ENCODE data around the gene KCNAB1. TPM values are rescaled to one million over a fixed set of nuclear protein-coding genes. Genes with fewer than 3 reads are reported as not detected.

Gene KCNAB1
- total RNA-seq, 3 donors from 2014 or later (not counting 1 experiment from before 2014, with no cell fraction given) = not detected

DNA sequence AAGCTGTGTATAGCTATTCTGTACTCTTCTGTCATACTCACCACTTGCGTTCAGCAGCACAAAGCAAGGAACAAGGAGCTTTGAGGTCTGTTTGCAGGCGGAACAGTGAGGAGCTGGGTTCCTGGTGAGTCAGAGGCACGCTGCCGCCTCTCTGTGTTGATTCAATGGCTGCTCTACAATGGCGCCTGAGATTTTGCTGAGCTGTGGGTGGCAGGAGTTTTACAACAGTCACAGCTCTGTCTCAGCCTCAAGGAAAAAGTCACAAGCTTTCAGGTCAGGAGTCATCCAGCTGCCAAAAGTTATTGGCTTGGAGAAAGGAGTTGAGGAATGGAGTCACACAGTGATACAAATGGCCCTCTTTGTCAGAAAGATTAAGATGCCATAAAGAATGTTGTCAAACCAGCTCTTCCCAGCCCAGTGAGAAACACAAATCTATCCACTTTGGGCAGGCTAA, 336.4 kb downstream of the KCNAB1 start:
- H3K4me1 ChIP-seq (ENCODE audit: control insufficient read depth, insufficient read depth, low read length) = no peaks in the 10 kb centered on the region
- intact Hi-C loops (cut with micrococcal nuclease) = no loop called here
- H3K36me3 ChIP-seq (ENCODE audit: control insufficient read depth, insufficient read depth, low read length) = no peaks in the 10 kb centered on the region
- no peaks in the 10 kb centered on the region for H3K27me3 ChIP-seq (ENCODE audit: control insufficient read depth, insufficient read depth, low read length)
- H3K27ac ChIP-seq (ENCODE audit: low read length) = no peak overlapping the region
- Mint-ChIP-seq H3K27ac (no peak overlapping the region), H3K4me1 (no peaks in the 10 kb centered on the region), H3K36me3 (no peaks in the 10 kb centered on the region), H3K9me3 (no peaks in the 10 kb centered on the region), H3K4me3 (no peak overlapping the region), H3K27me3 (ENCODE audit: low read depth in 2 of 2) (peaks cover 7 to 25% of the 10 kb centered on the region in 2 donors)
- no peak for DNase-seq
- 87% methylated on average over 5 of the region's 5 CpGs for WGBS (ENCODE audit: insufficient coverage)
- ATAC-seq = no peak
- no peak for TF ChIP-seq CTCF (IDR thresholded peaks at IDR 0.05)
- H3K4me3 ChIP-seq (ENCODE audit: low read length) = no peak overlapping the region
- H3K9me3 ChIP-seq (ENCODE audit: control insufficient read depth, insufficient read depth, low read length) = no peaks in the 10 kb centered on the region

DNA sequence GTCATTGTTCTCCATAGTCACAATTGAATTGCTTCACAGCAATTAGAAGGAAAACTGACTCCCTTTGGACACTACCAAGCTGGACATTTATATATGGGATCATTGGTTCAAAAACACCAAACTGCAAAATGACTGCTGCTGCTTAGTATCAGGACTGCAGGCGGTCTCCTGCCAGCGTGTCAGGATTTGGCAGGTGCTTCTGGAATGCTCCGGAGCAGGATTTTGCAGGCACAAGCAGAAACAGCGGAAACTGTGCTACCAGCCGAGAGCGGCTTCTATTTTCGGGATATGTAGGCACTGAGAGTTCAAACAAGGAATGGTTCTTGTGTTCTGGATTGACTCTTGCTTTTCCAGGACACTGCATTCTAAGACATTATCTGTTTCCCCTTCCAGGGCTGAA, 339.1 kb downstream of the KCNAB1 start:
- H3K27ac ChIP-seq (ENCODE audit: low read length) = no peak overlapping the region
- no peaks in the 10 kb centered on the region for H3K9me3 Mint-ChIP-seq

DNA sequence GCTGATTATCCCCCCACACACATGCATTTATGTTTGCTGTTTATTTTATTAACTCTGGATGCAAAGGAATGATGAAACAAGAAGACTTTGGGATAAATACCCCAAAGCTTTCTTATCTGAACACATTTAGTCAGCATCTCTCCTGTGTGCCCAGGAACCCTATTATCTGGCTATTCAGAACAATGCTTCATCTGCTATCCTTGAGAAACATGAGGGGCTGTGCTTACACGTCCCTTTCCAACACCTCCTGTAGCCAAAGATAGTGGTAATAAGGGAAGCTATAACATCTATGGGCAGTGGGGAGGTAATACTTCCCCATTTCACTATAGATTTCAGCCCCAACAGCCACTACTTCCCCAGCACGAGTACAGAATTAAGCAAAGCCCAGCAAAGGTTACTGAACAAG, 339.8 kb downstream of the KCNAB1 start:
- TF ChIP-seq CTCF (IDR thresholded peaks at IDR 0.05) = no peak
- no peak overlapping the region for H3K4me3 Mint-ChIP-seq
- no peak overlapping the region for H3K27ac ChIP-seq (ENCODE audit: low read length)
- no peak for ATAC-seq
- no peaks in the 10 kb centered on the region for H3K27me3 ChIP-seq (ENCODE audit: control insufficient read depth, insufficient read depth, low read length)
- 40% methylated on average over 1 of the region's 2 CpGs for WGBS (ENCODE audit: insufficient coverage)
- no peaks in the 10 kb centered on the region for H3K9me3 ChIP-seq (ENCODE audit: control insufficient read depth, insufficient read depth, low read length)
- H3K27me3 Mint-ChIP-seq (ENCODE audit: low read depth in 2 of 2) = peaks cover 14 to 34% of the 10 kb centered on the region in 2 donors
- H3K36me3 ChIP-seq (ENCODE audit: control insufficient read depth, insufficient read depth, low read length) = no peaks in the 10 kb centered on the region
- H3K27ac Mint-ChIP-seq = no peak overlapping the region
- H3K4me1 Mint-ChIP-seq = no peaks in the 10 kb centered on the region
- H3K9me3 Mint-ChIP-seq = no peaks in the 10 kb centered on the region
- intact Hi-C loops (cut with micrococcal nuclease) = no loop called here
- no peaks in the 10 kb centered on the region for H3K36me3 Mint-ChIP-seq
- DNase-seq = no peak
- H3K4me1 ChIP-seq (ENCODE audit: control insufficient read depth, insufficient read depth, low read length) = no peaks in the 10 kb centered on the region
- H3K4me3 ChIP-seq (ENCODE audit: low read length) = no peak overlapping the region

More for the DNA sequence above, 339.1 kb downstream of the KCNAB1 start:
- H3K4me3 Mint-ChIP-seq = no peak overlapping the region
- peaks cover 14 to 34% of the 10 kb centered on the region in 2 donors for H3K27me3 Mint-ChIP-seq (ENCODE audit: low read depth in 2 of 2)
- DNase-seq (no peak), ATAC-seq (no peak)
- intact Hi-C loops (cut with micrococcal nuclease) = no loop called here
- WGBS (ENCODE audit: insufficient coverage) = 90% methylated on average over 7 of the region's 7 CpGs
- Histone ChIP-seq H3K4me3 (ENCODE audit: low read length) (no peak overlapping the region), H3K27me3 (ENCODE audit: control insufficient read depth, insufficient read depth, low read length) (no peaks in the 10 kb centered on the region), H3K9me3 (ENCODE audit: control insufficient read depth, insufficient read depth, low read length) (no peaks in the 10 kb centered on the region), H3K36me3 (ENCODE audit: control insufficient read depth, insufficient read depth, low read length) (no peaks in the 10 kb centered on the region), H3K4me1 (ENCODE audit: control insufficient read depth, insufficient read depth, low read length) (no peaks in the 10 kb centered on the region)
- no peak for TF ChIP-seq CTCF (IDR thresholded peaks at IDR 0.05)
- no peak overlapping the region for H3K27ac Mint-ChIP-seq
- H3K4me1 Mint-ChIP-seq = no peaks in the 10 kb centered on the region
- H3K36me3 Mint-ChIP-seq = no peaks in the 10 kb centered on the region

GRCh38 chr3:156461889-156462288, 341.5 kb downstream of the KCNAB1 start:
- no peak overlapping the region for H3K4me3 ChIP-seq (ENCODE audit: low read length)
- Mint-ChIP-seq H3K27me3 (ENCODE audit: low read depth in 2 of 2) (peaks cover 18 to 34% of the 10 kb centered on the region in 2 donors), H3K27ac (no peak overlapping the region), H3K36me3 (no peaks in the 10 kb centered on the region), H3K4me1 (no peaks in the 10 kb centered on the region), H3K9me3 (no peaks in the 10 kb centered on the region), H3K4me3 (no peak overlapping the region)
- no peaks in the 10 kb centered on the region for H3K27me3 ChIP-seq (ENCODE audit: control insufficient read depth, insufficient read depth, low read length)
- DNase-seq = no peak
- H3K9me3 ChIP-seq (ENCODE audit: control insufficient read depth, insufficient read depth, low read length) = no peaks in the 10 kb centered on the region
- TF ChIP-seq CTCF (IDR thresholded peaks at IDR 0.05) = no peak
- WGBS (ENCODE audit: insufficient coverage) = 100% methylated on average over 1 of the region's 1 CpG
- H3K4me1 ChIP-seq (ENCODE audit: control insufficient read depth, insufficient read depth, low read length) = no peaks in the 10 kb centered on the region
- H3K27ac ChIP-seq (ENCODE audit: low read length) = no peak overlapping the region
- no peak for ATAC-seq
- intact Hi-C loops (cut with micrococcal nuclease) = no loop called here
- H3K36me3 ChIP-seq (ENCODE audit: control insufficient read depth, insufficient read depth, low read length) = no peaks in the 10 kb centered on the region

Measured in natural killer cell (primary cell).